Measurements from ENCODE around the gene SH3PXD2B.
"Not testable (repeated sequence)": the region's sequence is repeated elsewhere in the genome, so short reads cannot be mapped to it uniquely, and the experiment has no call there.

The SH3PXD2B gene

GRCh38 chr5:172351240-172351778, 103.0 kb downstream of the SH3PXD2B start:
- Mint-ChIP-seq H3K27me3 (ENCODE audit: low read depth) (peaks cover 13% of the 10 kb centered on the region), H3K4me3 (no peak overlapping the region), H3K4me1 (peaks cover 18% of the 10 kb centered on the region), H3K27ac (no peak overlapping the region), H3K36me3 (ENCODE audit: low read depth) (peaks cover 75% of the 10 kb centered on the region), H3K9me3 (no peaks in the 10 kb centered on the region)
- TF ChIP-seq CTCF (IDR thresholded peaks at IDR 0.05; ENCODE audit: unreplicated experiment in 3 of 3), result no peak

- H3K27me3 Mint-ChIP-seq (ENCODE audit: low read depth), result peaks cover 13% of the 10 kb centered on the region
- H3K4me1 Mint-ChIP-seq, result peaks cover 13% of the 10 kb centered on the region
- no peak overlapping the region for H3K27ac Mint-ChIP-seq
- no peaks in the 10 kb centered on the region for H3K9me3 Mint-ChIP-seq
- no peak overlapping the region for H3K4me3 Mint-ChIP-seq
- TF ChIP-seq CTCF (IDR thresholded peaks at IDR 0.05; ENCODE audit: unreplicated experiment in 3 of 3), result no peak
- peaks cover 76% of the 10 kb centered on the region for H3K36me3 Mint-ChIP-seq (ENCODE audit: low read depth)
These were observed 103.8 kb downstream of the SH3PXD2B start for GRCh38 chr5:172350212-172351181.

GRCh38 chr5:172348733-172349132, 105.6 kb downstream of the SH3PXD2B start:
- H3K9me3 Mint-ChIP-seq; H3K27me3 Mint-ChIP-seq (ENCODE audit: low read depth); H3K4me3 Mint-ChIP-seq; H3K4me1 Mint-ChIP-seq; H3K27ac Mint-ChIP-seq: not testable (repeated sequence)
- H3K36me3 Mint-ChIP-seq (ENCODE audit: low read depth), result peaks cover 71% of the 10 kb centered on the region

- Mint-ChIP-seq H3K27ac (no peak overlapping the region), H3K9me3 (no peaks in the 10 kb centered on the region), H3K36me3 (ENCODE audit: low read depth) (peaks cover 71% of the 10 kb centered on the region), H3K4me3 (no peak overlapping the region), H3K4me1 (no peaks in the 10 kb centered on the region), H3K27me3 (ENCODE audit: low read depth) (peaks cover 7% of the 10 kb centered on the region)
- TF ChIP-seq CTCF (IDR thresholded peaks at IDR 0.05; ENCODE audit: unreplicated experiment in 3 of 3), result no peak
These were observed 106.2 kb downstream of the SH3PXD2B start for GRCh38 chr5:172348084-172348483.

- no peaks in the 10 kb centered on the region for H3K4me1 Mint-ChIP-seq
- peaks cover 4% of the 10 kb centered on the region for H3K27me3 Mint-ChIP-seq (ENCODE audit: low read depth)
- no peaks in the 10 kb centered on the region for H3K9me3 Mint-ChIP-seq
- no peak overlapping the region for H3K27ac Mint-ChIP-seq
- TF ChIP-seq CTCF (IDR thresholded peaks at IDR 0.05; ENCODE audit: unreplicated experiment in 3 of 3), result no peak
- H3K4me3 Mint-ChIP-seq, result no peak overlapping the region
- H3K36me3 Mint-ChIP-seq (ENCODE audit: low read depth), result peaks cover 71% of the 10 kb centered on the region
These were observed 106.8 kb downstream of the SH3PXD2B start for GRCh38 chr5:172347496-172348052.

- Mint-ChIP-seq H3K36me3 (ENCODE audit: low read depth) (peaks cover 70% of the 10 kb centered on the region), H3K27ac (peak overlapping the region in 1 of 3 experiments; percentile 8), H3K4me1 (no peaks in the 10 kb centered on the region), H3K4me3 (no peak overlapping the region), H3K9me3 (no peaks in the 10 kb centered on the region), H3K27me3 (ENCODE audit: low read depth) (peaks cover 3% of the 10 kb centered on the region)
- no peak for TF ChIP-seq CTCF (IDR thresholded peaks at IDR 0.05; ENCODE audit: unreplicated experiment in 3 of 3)
These were observed 108.4 kb downstream of the SH3PXD2B start for GRCh38 chr5:172345881-172346280.

All from nephron (organoid).